ENCODE measurements around the gene SAMD8.
"Not testable (repeated sequence)": the region's sequence is repeated elsewhere in the genome, so short reads cannot be mapped to it uniquely, and the experiment has no call there.

GRCh38 chr10:75128985-75129384 is 17.5 kb downstream of the SAMD8 start:
- TF ChIP-seq CTCF (IDR thresholded peaks at IDR 0.05; ENCODE audit: insufficient read depth, low read length, poor library complexity, severe bottlenecking); EZH2phosphoT487 (conservative IDR thresholded peaks at IDR 0.05; ENCODE audit: low read length): not testable (repeated sequence)
